Glutamatergic neuron (in vitro differentiated cells): ENCODE data around the gene KRT74. TPM values are rescaled to one million over a fixed set of nuclear protein-coding genes. Genes with fewer than 3 reads are reported as not detected.

Experiments used
- DNase-seq: peaks from one replicate; pipeline ENCODE4 v3.0.0; 2022
- H3K27ac Mint-ChIP-seq: one replicate; pipeline ENCODE4 v1.8.0; 2020; ENCODE audit warnings: mild to moderate bottlenecking, mixed read lengths, inconsistent platforms; ENCODE audit not compliant: unreplicated experiment
- H3K27me3 Mint-ChIP-seq: one replicate; pipeline ENCODE4 v1.8.0; 2020; ENCODE audit warnings: mild to moderate bottlenecking, moderate library complexity, mixed read lengths, inconsistent platforms; ENCODE audit not compliant: unreplicated experiment
- H3K36me3 Mint-ChIP-seq: one replicate; pipeline ENCODE4 v1.8.0; 2020; ENCODE audit warnings: mild to moderate bottlenecking, mixed read lengths, inconsistent platforms; ENCODE audit not compliant: unreplicated experiment
- H3K4me1 Mint-ChIP-seq: one replicate; pipeline ENCODE4 v1.8.0; 2020; ENCODE audit warnings: mild to moderate bottlenecking, low read depth, mixed read lengths, inconsistent platforms; ENCODE audit not compliant: unreplicated experiment
- H3K4me3 Mint-ChIP-seq: one replicate; pipeline ENCODE4 v1.8.0; 2020; ENCODE audit warnings: mild to moderate bottlenecking, mixed read lengths, inconsistent platforms; ENCODE audit not compliant: unreplicated experiment
- H3K9me3 Mint-ChIP-seq: one replicate; pipeline ENCODE4 v1.8.0; 2020; ENCODE audit warnings: mild to moderate bottlenecking, moderate library complexity, mixed read lengths, inconsistent platforms; ENCODE audit not compliant: unreplicated experiment
- total RNA-seq: library from RNA; stranded (reverse); fragmentation: NEBNext Ultra II Directional; extraction: Animal tissue kit (Norgen Biotek cat#: 25700); gene quantifications from one replicate; pipeline ENCODE4 v1.2.1, GENCODE V29; 2021; ENCODE audit not compliant: unreplicated experiment
- TF ChIP-seq, protein P1 (sequence below): fragments of 200-600 bp; sonication (generic); IDR thresholded peaks from one replicate; pipeline ENCODE4 v1.5.0; 2021; ENCODE audit not compliant: partially characterized antibody, unreplicated experiment

KRT74 gene
- total RNA-seq, 1 donor from 2014 or later = not detected

DNA sequence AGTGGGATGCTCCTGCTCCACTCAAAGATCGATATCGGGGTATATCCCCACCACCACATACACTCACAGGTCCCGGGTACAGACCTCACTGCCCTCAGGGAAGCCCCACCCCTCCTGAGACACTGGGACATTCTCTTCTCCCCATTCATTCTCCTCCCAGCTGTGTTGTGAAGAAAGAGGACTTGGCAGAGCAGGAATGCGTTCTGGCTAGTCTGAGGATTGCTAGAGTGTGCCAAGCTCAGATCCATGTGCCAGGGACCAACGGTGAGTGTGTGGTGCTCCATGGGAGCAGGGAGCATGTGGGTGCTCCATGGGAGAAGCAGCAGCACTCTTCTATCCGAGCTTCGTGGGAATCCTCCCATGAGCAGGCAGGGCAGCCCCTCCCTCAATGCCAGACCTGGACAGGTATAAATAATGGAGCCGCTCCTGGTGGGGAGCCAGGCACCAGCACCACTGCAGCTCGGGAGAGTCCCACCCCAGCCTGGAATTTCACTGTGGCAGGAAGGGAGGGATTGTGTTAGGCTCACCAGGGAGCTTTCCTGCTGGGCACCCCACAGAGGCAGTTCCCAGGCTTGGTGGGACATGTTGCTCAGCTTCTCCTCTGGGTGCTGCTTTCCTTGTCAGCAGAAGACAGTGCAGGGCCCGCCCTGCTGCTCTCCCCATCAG lies 51.2 kb downstream of the KRT74 start:
- Mint-ChIP-seq H3K4me1 (no peaks in the 10 kb centered on the region), H3K27ac (no peak overlapping the region), H3K9me3 (peaks cover 3% of the 10 kb centered on the region), H3K4me3 (no peak overlapping the region), H3K36me3 (peaks cover 8% of the 10 kb centered on the region), H3K27me3 (no peaks in the 10 kb centered on the region)
- TF ChIP-seq, protein P1, sequence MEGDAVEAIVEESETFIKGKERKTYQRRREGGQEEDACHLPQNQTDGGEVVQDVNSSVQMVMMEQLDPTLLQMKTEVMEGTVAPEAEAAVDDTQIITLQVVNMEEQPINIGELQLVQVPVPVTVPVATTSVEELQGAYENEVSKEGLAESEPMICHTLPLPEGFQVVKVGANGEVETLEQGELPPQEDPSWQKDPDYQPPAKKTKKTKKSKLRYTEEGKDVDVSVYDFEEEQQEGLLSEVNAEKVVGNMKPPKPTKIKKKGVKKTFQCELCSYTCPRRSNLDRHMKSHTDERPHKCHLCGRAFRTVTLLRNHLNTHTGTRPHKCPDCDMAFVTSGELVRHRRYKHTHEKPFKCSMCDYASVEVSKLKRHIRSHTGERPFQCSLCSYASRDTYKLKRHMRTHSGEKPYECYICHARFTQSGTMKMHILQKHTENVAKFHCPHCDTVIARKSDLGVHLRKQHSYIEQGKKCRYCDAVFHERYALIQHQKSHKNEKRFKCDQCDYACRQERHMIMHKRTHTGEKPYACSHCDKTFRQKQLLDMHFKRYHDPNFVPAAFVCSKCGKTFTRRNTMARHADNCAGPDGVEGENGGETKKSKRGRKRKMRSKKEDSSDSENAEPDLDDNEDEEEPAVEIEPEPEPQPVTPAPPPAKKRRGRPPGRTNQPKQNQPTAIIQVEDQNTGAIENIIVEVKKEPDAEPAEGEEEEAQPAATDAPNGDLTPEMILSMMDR = no peak
- DNase-seq = no peak

DNA sequence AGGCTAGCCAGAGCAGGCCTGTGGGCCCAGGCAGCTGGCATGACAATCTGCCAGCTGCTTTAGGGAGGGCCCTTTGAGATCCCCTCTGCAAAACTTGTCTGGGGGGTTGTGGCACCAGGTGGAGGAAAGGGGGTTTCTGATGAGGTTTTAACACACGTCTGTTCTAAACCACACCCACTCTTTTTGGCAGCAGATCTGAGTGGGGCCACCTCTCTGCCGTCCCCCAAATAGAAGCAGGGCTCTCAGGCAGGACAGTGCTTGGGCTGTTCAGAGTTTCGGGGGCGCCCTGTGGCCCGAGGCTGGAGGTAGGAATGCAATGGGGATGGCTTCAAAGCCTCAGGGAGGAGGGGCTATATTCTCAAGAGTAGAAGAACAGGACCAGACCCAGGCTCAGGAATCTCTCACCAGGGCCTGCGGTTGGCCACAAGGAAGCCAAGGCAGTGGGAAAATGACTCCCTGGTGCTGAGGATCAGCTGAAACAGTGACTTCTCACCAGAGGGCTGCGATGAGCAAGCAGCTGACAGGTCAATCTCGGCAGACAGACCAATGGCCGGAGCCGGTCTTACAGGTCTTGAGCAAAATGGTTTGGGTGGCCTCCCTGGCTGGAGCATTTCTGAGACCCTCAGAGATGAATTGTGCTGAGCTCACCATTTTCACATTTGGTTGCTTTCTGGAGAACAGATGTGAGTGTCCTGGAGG lies 51.9 kb downstream of the KRT74 start:
- TF ChIP-seq, protein P1 = no peak
- Mint-ChIP-seq H3K27me3 (peaks cover 2% of the 10 kb centered on the region), H3K4me1 (no peaks in the 10 kb centered on the region), H3K4me3 (no peak overlapping the region), H3K9me3 (peaks cover 3% of the 10 kb centered on the region), H3K36me3 (peaks cover 8% of the 10 kb centered on the region), H3K27ac (no peak overlapping the region)
- no peak for DNase-seq

- H3K4me1 Mint-ChIP-seq = no peaks in the 10 kb centered on the region
- H3K27ac Mint-ChIP-seq = no peak overlapping the region
- no peak for DNase-seq
Observed at GRCh38 chr12:52521175-52521567, 52.5 kb downstream of the KRT74 start.

GRCh38 chr12:52519826-52520662 lies 53.6 kb downstream of the KRT74 start, which contains the start of gene KRT5:
KRT5 (minus strand) TSS chr12:52520394; CDS start chr12:52520296, 98 bp downstream.
- TF ChIP-seq, protein P1 = no peak
- no peak for DNase-seq
- Mint-ChIP-seq H3K4me1 (no peaks in the 10 kb centered on the region), H3K27me3 (peaks cover 2% of the 10 kb centered on the region), H3K4me3 (no peak within 1 kb of the TSS), H3K36me3 (peaks cover 8% of the 10 kb centered on the region), H3K27ac (no peak within 1 kb of the TSS), H3K9me3 (peaks cover 3% of the 10 kb centered on the region)

More at GRCh38 chr12:52521175-52521567, 52.5 kb downstream of the KRT74 start:
- Mint-ChIP-seq H3K27me3 (peaks cover 2% of the 10 kb centered on the region), H3K36me3 (peaks cover 8% of the 10 kb centered on the region), H3K4me3 (no peak overlapping the region), H3K9me3 (peaks cover 3% of the 10 kb centered on the region)
- TF ChIP-seq, protein P1 = no peak

DNA sequence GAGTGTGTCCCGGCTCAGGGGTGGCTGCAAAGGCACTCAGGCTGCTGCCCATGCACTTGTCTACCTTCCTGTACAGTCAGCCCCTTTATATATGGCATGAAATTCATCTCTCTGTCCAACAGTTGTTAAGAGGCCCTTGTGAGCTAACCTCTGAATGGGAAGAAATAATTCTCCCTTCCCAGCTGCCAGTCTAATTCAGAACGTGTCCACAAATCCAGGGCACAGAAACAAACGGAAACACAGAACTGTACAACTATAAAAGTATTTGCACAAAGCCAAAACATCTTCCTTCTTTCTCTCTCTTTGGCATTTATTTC lies 54.3 kb downstream of the KRT74 start:
- H3K9me3 Mint-ChIP-seq = peaks cover 3% of the 10 kb centered on the region
- H3K4me3 Mint-ChIP-seq = no peak overlapping the region
- no peak overlapping the region for H3K27ac Mint-ChIP-seq
- peaks cover 2% of the 10 kb centered on the region for H3K27me3 Mint-ChIP-seq
- H3K36me3 Mint-ChIP-seq = peaks cover 8% of the 10 kb centered on the region
- TF ChIP-seq, protein P1 = no peak
- no peaks in the 10 kb centered on the region for H3K4me1 Mint-ChIP-seq
- DNase-seq = no peak
